ENCODE results near the gene RGS19. TPM values are rescaled to one million over a fixed set of nuclear protein-coding genes. Genes with fewer than 3 reads are reported as not detected.
A peak's percentile ranks its signal among the peaks of the same experiment; 100 is the strongest.

RGS19 gene
- total RNA-seq, 1 experiment from 2014 or later, result 31.4 TPM

- DNase-seq (ENCODE audit: low read depth, low spot score), result no peak
- in situ Hi-C loops (cut with HindIII; ENCODE audit: low pct_unique_long_range_greater_than_20kb, low sequenced_read_pairs), result no loop called here
Observed at GRCh38 chr20:64110411-64111068, 31.2 kb upstream of the RGS19 start.

- in situ Hi-C loops (cut with HindIII; ENCODE audit: low pct_unique_long_range_greater_than_20kb, low sequenced_read_pairs), result no loop called here
- DNase-seq (ENCODE audit: low read depth, low spot score), result no peak
Observed at GRCh38 chr20:64109831-64110391, 30.6 kb upstream of the RGS19 start.

- in situ Hi-C loops (cut with HindIII; ENCODE audit: low pct_unique_long_range_greater_than_20kb, low sequenced_read_pairs), result no loop called here
- no peak for DNase-seq (ENCODE audit: low read depth, low spot score)
Observed at GRCh38 chr20:64108731-64109681, 29.7 kb upstream of the RGS19 start.

GRCh38 chr20:64107736-64108457 lies 28.6 kb upstream of the RGS19 start:
- in situ Hi-C loops (cut with HindIII; ENCODE audit: low pct_unique_long_range_greater_than_20kb, low sequenced_read_pairs), result no loop called here
- no peak for DNase-seq (ENCODE audit: low read depth, low spot score)

GRCh38 chr20:64106981-64107735 lies 27.8 kb upstream of the RGS19 start, which contains the start of gene NPBWR2:
NPBWR2 (minus strand) TSS chr20:64107565; CDS start chr20:64106831, 734 bp downstream.
- no peak for DNase-seq (ENCODE audit: low read depth, low spot score)
- in situ Hi-C loops (cut with HindIII; ENCODE audit: low pct_unique_long_range_greater_than_20kb, low sequenced_read_pairs), result no loop called here

- in situ Hi-C loops (cut with HindIII; ENCODE audit: low pct_unique_long_range_greater_than_20kb, low sequenced_read_pairs), result no loop called here
- DNase-seq (ENCODE audit: low read depth, low spot score), result no peak
Observed at GRCh38 chr20:64106435-64106961, 27.2 kb upstream of the RGS19 start.

GRCh38 chr20:64105846-64106434 lies 26.6 kb upstream of the RGS19 start:
- DNase-seq (ENCODE audit: low read depth, low spot score), result no peak
- in situ Hi-C loops (cut with HindIII; ENCODE audit: low pct_unique_long_range_greater_than_20kb, low sequenced_read_pairs), result no loop called here

- no peak for DNase-seq (ENCODE audit: low read depth, low spot score)
Observed at GRCh38 chr20:64104667-64105451, 25.5 kb upstream of the RGS19 start.

GRCh38 chr20:64103871-64104666 lies 24.8 kb upstream of the RGS19 start:
- in situ Hi-C loops (cut with HindIII; ENCODE audit: low pct_unique_long_range_greater_than_20kb, low sequenced_read_pairs), result no loop called here
- DNase-seq (ENCODE audit: low read depth, low spot score), result no peak

More at GRCh38 chr20:64104667-64105451, 25.5 kb upstream of the RGS19 start:
- in situ Hi-C loops (cut with HindIII; ENCODE audit: low pct_unique_long_range_greater_than_20kb, low sequenced_read_pairs), result no loop called here

GRCh38 chr20:64102647-64103354 lies 23.5 kb upstream of the RGS19 start:
- in situ Hi-C loops (cut with HindIII; ENCODE audit: low pct_unique_long_range_greater_than_20kb, low sequenced_read_pairs), result no loop called here
- no peak for DNase-seq (ENCODE audit: low read depth, low spot score)

- in situ Hi-C loops (cut with HindIII; ENCODE audit: low pct_unique_long_range_greater_than_20kb, low sequenced_read_pairs), result no loop called here
- peak; percentile 51 for DNase-seq (ENCODE audit: low read depth, low spot score)
Observed at GRCh38 chr20:64101731-64102621, 22.7 kb upstream of the RGS19 start.

- DNase-seq (ENCODE audit: low read depth, low spot score), result no peak
- in situ Hi-C loops (cut with HindIII; ENCODE audit: low pct_unique_long_range_greater_than_20kb, low sequenced_read_pairs), result no loop called here
Observed at GRCh38 chr20:64100946-64101688, 21.8 kb upstream of the RGS19 start.

GRCh38 chr20:64100566-64100888 lies 21.2 kb upstream of the RGS19 start:
- in situ Hi-C loops (cut with HindIII; ENCODE audit: low pct_unique_long_range_greater_than_20kb, low sequenced_read_pairs), result no loop called here
- no peak for DNase-seq (ENCODE audit: low read depth, low spot score)

Measured in SK-MEL-5 (cell line).